ENCODE data around the gene MAN1C1. TPM values are rescaled to one million over a fixed set of nuclear protein-coding genes. Genes with fewer than 3 reads are reported as not detected.

MAN1C1 gene
- total and polyA plus RNA-seq, 2 donors (not counting 3 experiments of a cell fraction or from before 2014, with no cell fraction given) = 1.5 to 4.0 TPM

GRCh38 chr1:25610822-25611630, 5.6 kb upstream of the MAN1C1 start:
- ChIA-PET POLR2A (interaction anchor here (0.6 kb wide), 1 partner anchor 135 kb away, joined by 4 read pairs; no protein-coding TSS in a partner anchor), CTCF (interaction anchor here (0.7 to 3.0 kb wide), 3 partner anchors 38 to 199 kb away, joined by 3 to 35 read pairs (median 3); partner anchors contain the start of gene LDLRAP1)
- peaks cover 38 to 42% of the 10 kb centered on the region in 2 experiments for H3K27me3 ChIP-seq (ENCODE audit: control insufficient read depth in 2 of 2, insufficient read depth in 2 of 2, low read length in 2 of 2)
- dilution Hi-C loops (cut with MboI; ENCODE audit: extremely low pct_ligation_motif_present, low sequenced_read_pairs) = no loop called here
- FAIRE-seq (no peak), DNase-seq (ENCODE audit: low read depth, low spot score) (no peak)
- H4K20me1 ChIP-seq (replicated peaks; ENCODE audit: control insufficient read depth, extremely low read depth, insufficient read depth, low read length) = no peaks in the 10 kb centered on the region
- H3K4me2 ChIP-seq (ENCODE audit: insufficient read depth, low read length) = no peak overlapping the region
- no peaks in the 10 kb centered on the region for H3K9me1 ChIP-seq (replicated peaks; ENCODE audit: control insufficient read depth, extremely low read depth, insufficient read depth, low read length)
- H3K4me3 ChIP-seq (replicated peaks in 1 of 3; ENCODE audit: insufficient read depth in 1 of 3, low read depth in 1 of 3, low read length in 3 of 3) = no peak overlapping the region
- no TSS peak for BruUV-seq (replicated peaks)
- no peak overlapping the region for H3K27ac ChIP-seq (ENCODE audit: insufficient read depth, low read depth, low read length)
- no peaks in the 10 kb centered on the region for H3K79me2 ChIP-seq (ENCODE audit: control insufficient read depth, insufficient read depth, low read length)
- no peaks in the 10 kb centered on the region for H3K9me3 ChIP-seq (replicated peaks; ENCODE audit: control insufficient read depth, insufficient read depth, low read length)
- TF ChIP-seq FOS (IDR thresholded peaks at IDR 0.05; ENCODE audit: borderline replicate concordance, insufficient read depth, low read length) = no peak
- no peak for TF ChIP-seq MYC (IDR thresholded peaks at IDR 0.05; ENCODE audit: low read depth, low read length)
- TF ChIP-seq POLR2AphosphoS5 (IDR thresholded peaks at IDR 0.05; ENCODE audit: insufficient read depth, low read depth, low read length) = no peak
- no peak for TF ChIP-seq POLR2A (IDR thresholded peaks at IDR 0.05; ENCODE audit: low read depth, low read length)
- TF ChIP-seq, protein P1, sequence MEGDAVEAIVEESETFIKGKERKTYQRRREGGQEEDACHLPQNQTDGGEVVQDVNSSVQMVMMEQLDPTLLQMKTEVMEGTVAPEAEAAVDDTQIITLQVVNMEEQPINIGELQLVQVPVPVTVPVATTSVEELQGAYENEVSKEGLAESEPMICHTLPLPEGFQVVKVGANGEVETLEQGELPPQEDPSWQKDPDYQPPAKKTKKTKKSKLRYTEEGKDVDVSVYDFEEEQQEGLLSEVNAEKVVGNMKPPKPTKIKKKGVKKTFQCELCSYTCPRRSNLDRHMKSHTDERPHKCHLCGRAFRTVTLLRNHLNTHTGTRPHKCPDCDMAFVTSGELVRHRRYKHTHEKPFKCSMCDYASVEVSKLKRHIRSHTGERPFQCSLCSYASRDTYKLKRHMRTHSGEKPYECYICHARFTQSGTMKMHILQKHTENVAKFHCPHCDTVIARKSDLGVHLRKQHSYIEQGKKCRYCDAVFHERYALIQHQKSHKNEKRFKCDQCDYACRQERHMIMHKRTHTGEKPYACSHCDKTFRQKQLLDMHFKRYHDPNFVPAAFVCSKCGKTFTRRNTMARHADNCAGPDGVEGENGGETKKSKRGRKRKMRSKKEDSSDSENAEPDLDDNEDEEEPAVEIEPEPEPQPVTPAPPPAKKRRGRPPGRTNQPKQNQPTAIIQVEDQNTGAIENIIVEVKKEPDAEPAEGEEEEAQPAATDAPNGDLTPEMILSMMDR (IDR thresholded peaks at IDR 0.05; ENCODE audit: extremely low read depth in 1 of 2, insufficient read depth in 1 of 2, low read depth in 1 of 2, low read length in 2 of 2) = no peak
- no peak for TF ChIP-seq MAX (IDR thresholded peaks at IDR 0.05; ENCODE audit: insufficient read depth, insufficient read length)
- TF ChIP-seq JUN (IDR thresholded peaks at IDR 0.05; ENCODE audit: borderline replicate concordance, insufficient read depth, insufficient read length, low read depth) = no peak
- TF ChIP-seq EZH2 (IDR thresholded peaks at IDR 0.05; ENCODE audit: borderline replicate concordance, low read depth, low read length, severe bottlenecking) = no peak
- no peak for TF ChIP-seq GATA2 (IDR thresholded peaks at IDR 0.05; ENCODE audit: insufficient read depth, insufficient read length, low read depth, low read length)
- no peaks in the 10 kb centered on the region for H3K4me1 ChIP-seq (ENCODE audit: control insufficient read depth, extremely low read depth, insufficient read depth, low read length)
- H2AFZ ChIP-seq (ENCODE audit: low read depth, low read length) = no peak overlapping the region
- H3K36me3 ChIP-seq (ENCODE audit: control insufficient read depth in 2 of 2, extremely low read depth in 1 of 2, insufficient read depth in 2 of 2, low read length in 2 of 2) = no peaks in the 10 kb centered on the region
- no peak overlapping the region for H3K9ac ChIP-seq (replicated peaks; ENCODE audit: extremely low read depth, insufficient read depth, low read length)
- intact Hi-C loops (cut with micrococcal nuclease) = no loop called here

Data from endothelial cell of umbilical vein (primary cell).